Measurements from ENCODE around the gene TMEM53. TPM values are rescaled to one million over a fixed set of nuclear protein-coding genes. Genes with fewer than 3 reads are reported as not detected.
"Not testable (repeated sequence)": the region's sequence is repeated elsewhere in the genome, so short reads cannot be mapped to it uniquely, and the experiment has no call there.

The TMEM53 gene
- total and polyA plus RNA-seq, 2 donors (not counting 1 experiment from before 2014, with no cell fraction given): 8.1 to 11.6 TPM

GRCh38 chr1:44672961-44673674 lies 1.2 kb downstream of the TMEM53 start:
- H3K27ac ChIP-seq (ENCODE audit: insufficient read depth, low read length): peak overlapping the region; percentile 83
- H3K4me3 ChIP-seq (replicated peaks in 1 of 4; ENCODE audit: control extremely low read depth in 1 of 4, insufficient read depth in 1 of 4, low read depth in 3 of 4, low read length in 4 of 4): peak overlapping the region; percentile 40 to 77 (median 60)
- H3K4me2 ChIP-seq (ENCODE audit: extremely low read depth, insufficient read depth, low read length): peak overlapping the region; percentile 77
- no peak for DNase-seq (ENCODE audit: low read depth in 2 of 2)
- peaks cover 16% of the 10 kb centered on the region for H3K4me1 ChIP-seq (ENCODE audit: control insufficient read depth, extremely low read depth, insufficient read depth, low read length)
- H3K9me3 ChIP-seq (ENCODE audit: control insufficient read depth, insufficient read depth, low read depth, low read length): no peaks in the 10 kb centered on the region
- peak overlapping the region; percentile 51 for H3K9ac ChIP-seq (ENCODE audit: insufficient read depth, low read length)
- TF ChIP-seq EZH2 (IDR thresholded peaks at IDR 0.05; ENCODE audit: low read length, missing control alignments) (no peak), CTCF (conservative IDR thresholded peaks at IDR 0.05 in 1 of 2, IDR thresholded peaks at IDR 0.05 in 1 of 2; ENCODE audit: low read depth in 1 of 2, low read length in 2 of 2) (no peak)
- H4K20me1 ChIP-seq (ENCODE audit: control insufficient read depth, extremely low read depth, insufficient read depth, low read length): no peaks in the 10 kb centered on the region
- H2AFZ ChIP-seq (ENCODE audit: low read length): peak overlapping the region; percentile 60
- no peaks in the 10 kb centered on the region for H3K27me3 ChIP-seq (ENCODE audit: control insufficient read depth, insufficient read depth, low read length)
- no peaks in the 10 kb centered on the region for H3K36me3 ChIP-seq (ENCODE audit: control insufficient read depth, insufficient read depth, low read length)
- H3K79me2 ChIP-seq (ENCODE audit: control insufficient read depth, insufficient read depth, low read length): no peaks in the 10 kb centered on the region

GRCh38 chr1:44672254-44672955 lies 1.9 kb downstream of the TMEM53 start:
- Histone ChIP-seq H2AFZ (ENCODE audit: low read length) (no peak overlapping the region), H3K27ac (ENCODE audit: insufficient read depth, low read length) (no peak overlapping the region), H3K4me1 (ENCODE audit: control insufficient read depth, extremely low read depth, insufficient read depth, low read length) (peaks cover 13% of the 10 kb centered on the region), H3K4me2 (ENCODE audit: extremely low read depth, insufficient read depth, low read length) (no peak overlapping the region), H3K9ac (ENCODE audit: insufficient read depth, low read length) (no peak overlapping the region), H3K9me3 (ENCODE audit: control insufficient read depth, insufficient read depth, low read depth, low read length) (no peaks in the 10 kb centered on the region), H4K20me1 (ENCODE audit: control insufficient read depth, extremely low read depth, insufficient read depth, low read length) (no peaks in the 10 kb centered on the region), H3K36me3 (ENCODE audit: control insufficient read depth, insufficient read depth, low read length) (no peaks in the 10 kb centered on the region), H3K79me2 (ENCODE audit: control insufficient read depth, insufficient read depth, low read length) (no peaks in the 10 kb centered on the region), H3K27me3 (ENCODE audit: control insufficient read depth, insufficient read depth, low read length) (no peaks in the 10 kb centered on the region), H3K4me3 (replicated peaks in 1 of 4; ENCODE audit: control extremely low read depth in 1 of 4, insufficient read depth in 1 of 4, low read depth in 3 of 4, low read length in 4 of 4) (peak overlapping the region in 1 of 4 experiments; percentile 72)
- DNase-seq (ENCODE audit: low read depth in 2 of 2): peak; percentile 40 to 91
- TF ChIP-seq EZH2 (IDR thresholded peaks at IDR 0.05; ENCODE audit: low read length, missing control alignments): no peak
- TF ChIP-seq CTCF (conservative IDR thresholded peaks at IDR 0.05 in 1 of 2, IDR thresholded peaks at IDR 0.05 in 1 of 2; ENCODE audit: low read depth in 1 of 2, low read length in 2 of 2): no peak

- H2AFZ ChIP-seq (ENCODE audit: low read length): no peak overlapping the region
- H4K20me1 ChIP-seq (ENCODE audit: control insufficient read depth, extremely low read depth, insufficient read depth, low read length): no peaks in the 10 kb centered on the region
- H3K27me3 ChIP-seq (ENCODE audit: control insufficient read depth, insufficient read depth, low read length): no peaks in the 10 kb centered on the region
- TF ChIP-seq EZH2 (IDR thresholded peaks at IDR 0.05; ENCODE audit: low read length, missing control alignments): no peak
- no peak for TF ChIP-seq CTCF (conservative IDR thresholded peaks at IDR 0.05 in 1 of 2, IDR thresholded peaks at IDR 0.05 in 1 of 2; ENCODE audit: low read depth in 1 of 2, low read length in 2 of 2)
- no peaks in the 10 kb centered on the region for H3K79me2 ChIP-seq (ENCODE audit: control insufficient read depth, insufficient read depth, low read length)
- H3K4me3 ChIP-seq (replicated peaks in 1 of 4; ENCODE audit: control extremely low read depth in 1 of 4, insufficient read depth in 1 of 4, low read depth in 3 of 4, low read length in 4 of 4): no peak overlapping the region
- H3K4me2 ChIP-seq (ENCODE audit: extremely low read depth, insufficient read depth, low read length): no peak overlapping the region
- H3K27ac ChIP-seq (ENCODE audit: insufficient read depth, low read length): no peak overlapping the region
- H3K4me1 ChIP-seq (ENCODE audit: control insufficient read depth, extremely low read depth, insufficient read depth, low read length): peaks cover 2% of the 10 kb centered on the region
- H3K36me3 ChIP-seq (ENCODE audit: control insufficient read depth, insufficient read depth, low read length): no peaks in the 10 kb centered on the region
- DNase-seq (ENCODE audit: low read depth in 2 of 2): no peak
- H3K9me3 ChIP-seq (ENCODE audit: control insufficient read depth, insufficient read depth, low read depth, low read length): no peaks in the 10 kb centered on the region
- H3K9ac ChIP-seq (ENCODE audit: insufficient read depth, low read length): no peak overlapping the region
These were observed 3.3 kb downstream of the TMEM53 start for GRCh38 chr1:44670751-44671640.

GRCh38 chr1:44666719-44667118 lies 7.6 kb downstream of the TMEM53 start:
- not testable (repeated sequence) for H3K79me2 ChIP-seq (ENCODE audit: control insufficient read depth, insufficient read depth, low read length); H3K36me3 ChIP-seq (ENCODE audit: control insufficient read depth, insufficient read depth, low read length); DNase-seq (ENCODE audit: low read depth in 2 of 2); H3K4me3 ChIP-seq (replicated peaks in 1 of 4; ENCODE audit: control extremely low read depth in 1 of 4, insufficient read depth in 1 of 4, low read depth in 3 of 4, low read length in 4 of 4); H2AFZ ChIP-seq (ENCODE audit: low read length); H3K27me3 ChIP-seq (ENCODE audit: control insufficient read depth, insufficient read depth, low read length); H3K4me2 ChIP-seq (ENCODE audit: extremely low read depth, insufficient read depth, low read length); H3K4me1 ChIP-seq (ENCODE audit: control insufficient read depth, extremely low read depth, insufficient read depth, low read length); H3K9me3 ChIP-seq (ENCODE audit: control insufficient read depth, insufficient read depth, low read depth, low read length); H3K9ac ChIP-seq (ENCODE audit: insufficient read depth, low read length); H3K27ac ChIP-seq (ENCODE audit: insufficient read depth, low read length); H4K20me1 ChIP-seq (ENCODE audit: control insufficient read depth, extremely low read depth, insufficient read depth, low read length)
